ENCODE data around the gene PITPNM2. TPM values are rescaled to one million over a fixed set of nuclear protein-coding genes. Genes with fewer than 3 reads are reported as not detected.

PITPNM2 gene
- total RNA-seq, 1 donor from 2014 or later = 7.5 TPM

- H3K4me3 Mint-ChIP-seq = no peak overlapping the region
- TF ChIP-seq CTCF (IDR thresholded peaks at IDR 0.05; ENCODE audit: unreplicated experiment) = no peak
- no peak overlapping the region for H3K27ac Mint-ChIP-seq
- no peak for DNase-seq (ENCODE audit: low spot score in 2 of 2, unreplicated experiment in 2 of 2)
- no peaks in the 10 kb centered on the region for H3K36me3 Mint-ChIP-seq
- no peaks in the 10 kb centered on the region for H3K27me3 Mint-ChIP-seq (ENCODE audit: low read depth)
- no peaks in the 10 kb centered on the region for H3K9me3 Mint-ChIP-seq
- H3K4me1 Mint-ChIP-seq = peaks cover 2% of the 10 kb centered on the region
These were observed 31.1 kb downstream of the PITPNM2 start for GRCh38 chr12:123119808-123120207.

- no peaks in the 10 kb centered on the region for H3K36me3 Mint-ChIP-seq
- H3K27me3 Mint-ChIP-seq (ENCODE audit: low read depth) = no peaks in the 10 kb centered on the region
- DNase-seq (ENCODE audit: low spot score in 2 of 2, unreplicated experiment in 2 of 2) = no peak
- no peak overlapping the region for H3K27ac Mint-ChIP-seq
- no peaks in the 10 kb centered on the region for H3K9me3 Mint-ChIP-seq
- peaks cover 2% of the 10 kb centered on the region for H3K4me1 Mint-ChIP-seq
- TF ChIP-seq CTCF (IDR thresholded peaks at IDR 0.05; ENCODE audit: unreplicated experiment) = no peak
- no peak overlapping the region for H3K4me3 Mint-ChIP-seq
These were observed 32.4 kb downstream of the PITPNM2 start for GRCh38 chr12:123118497-123118896.

GRCh38 chr12:123115409-123116121 is 35.3 kb downstream of the PITPNM2 start:
- no peak for TF ChIP-seq CTCF (IDR thresholded peaks at IDR 0.05; ENCODE audit: unreplicated experiment)
- Mint-ChIP-seq H3K27ac (no peak overlapping the region), H3K4me1 (peaks cover 2% of the 10 kb centered on the region), H3K9me3 (no peaks in the 10 kb centered on the region), H3K36me3 (no peaks in the 10 kb centered on the region), H3K4me3 (no peak overlapping the region), H3K27me3 (ENCODE audit: low read depth) (no peaks in the 10 kb centered on the region)
- no peak for DNase-seq (ENCODE audit: low spot score in 2 of 2, unreplicated experiment in 2 of 2)

- Mint-ChIP-seq H3K4me1 (peaks cover 2% of the 10 kb centered on the region), H3K27ac (no peak overlapping the region), H3K4me3 (no peak overlapping the region), H3K36me3 (no peaks in the 10 kb centered on the region), H3K9me3 (no peaks in the 10 kb centered on the region), H3K27me3 (ENCODE audit: low read depth) (no peaks in the 10 kb centered on the region)
- TF ChIP-seq CTCF (IDR thresholded peaks at IDR 0.05; ENCODE audit: unreplicated experiment) = no peak
- DNase-seq (ENCODE audit: low spot score in 2 of 2, unreplicated experiment in 2 of 2) = no peak
These were observed 36.4 kb downstream of the PITPNM2 start for GRCh38 chr12:123114304-123115083.

- no peaks in the 10 kb centered on the region for H3K9me3 Mint-ChIP-seq
- DNase-seq (ENCODE audit: low spot score in 2 of 2, unreplicated experiment in 2 of 2) = no peak
- TF ChIP-seq CTCF (IDR thresholded peaks at IDR 0.05; ENCODE audit: unreplicated experiment) = no peak
- peaks cover 2% of the 10 kb centered on the region for H3K4me1 Mint-ChIP-seq
- no peaks in the 10 kb centered on the region for H3K27me3 Mint-ChIP-seq (ENCODE audit: low read depth)
- H3K4me3 Mint-ChIP-seq = no peak overlapping the region
- H3K27ac Mint-ChIP-seq = no peak overlapping the region
- H3K36me3 Mint-ChIP-seq = no peaks in the 10 kb centered on the region
These were observed 37.9 kb downstream of the PITPNM2 start for GRCh38 chr12:123113026-123113425.
